Adrenal gland (tissue), 5 donors: ENCODE measurements around the gene CYP27B1.

ENCODE experiments used
- POLR2A ChIP-seq, 2 donors: fragments of 450-650 bp; IDR thresholded peaks; one replicate each; pipeline ENCODE4 v1.6.1; 2017; ENCODE audit warnings: antibody characterized with exemption in 2 of 2, mild to moderate bottlenecking in 2 of 2, moderate library complexity in 1 of 2
- TF ChIP-seq, protein P1 (sequence below), 6 experiments: fragments of 450-650 bp in 4 of 6; fragments of 200-600 bp in 2 of 6; sonication (generic) in 1 of 6; IDR thresholded peaks; 1 replicate in 5 of 6; 2 replicates in 1 of 6; pipeline versions ENCODE4 v1.5.1 to v1.8.0; 2016 to 2021; ENCODE audit warnings: antibody characterized with exemption in 6 of 6, mild to moderate bottlenecking in 2 of 6, moderate library complexity in 1 of 6
- donor health status: DM: no; HTN: no; CAD: no.

DNA sequence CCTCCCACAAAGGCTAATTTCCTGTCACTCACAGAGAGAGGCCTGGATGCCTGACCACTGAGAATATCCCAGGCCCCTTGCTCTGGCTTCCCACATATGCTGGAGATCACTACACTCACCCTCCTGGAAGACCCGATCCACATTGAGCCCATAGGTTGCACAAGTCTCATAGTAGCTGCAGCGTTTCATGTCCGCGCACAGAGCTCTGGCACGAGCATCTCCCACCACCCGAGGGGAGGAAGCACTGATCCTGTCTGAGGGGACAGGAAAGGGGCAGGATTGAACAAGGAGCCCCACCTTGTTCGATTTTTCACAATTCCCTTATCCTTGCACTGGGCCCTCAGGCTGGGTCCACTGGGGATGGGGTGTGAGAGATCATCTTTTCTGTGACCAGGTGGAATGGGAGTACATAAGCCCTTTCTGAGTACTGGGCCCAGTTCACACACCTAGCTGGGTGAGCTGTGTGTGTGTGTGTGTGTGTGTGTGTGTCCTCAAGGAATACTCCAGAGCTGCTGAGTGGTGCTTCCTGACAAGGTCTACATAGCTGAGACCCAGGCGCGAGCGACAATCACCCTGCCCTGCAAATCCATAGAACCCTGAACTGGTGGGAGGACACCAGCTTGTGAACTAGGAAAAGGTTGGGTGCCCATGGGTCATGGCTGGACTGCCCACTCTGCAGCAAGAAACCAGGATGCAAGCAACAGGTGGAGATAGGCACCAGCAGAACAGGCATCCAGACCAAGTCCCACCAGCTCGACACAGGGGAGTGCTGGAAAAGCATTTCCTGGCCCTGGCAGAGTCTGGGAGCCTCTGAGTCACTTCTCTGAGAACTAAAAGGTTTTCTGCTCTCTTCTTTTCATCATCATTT lies 33.9 kb downstream of the CYP27B1 start:
- TF ChIP-seq, protein P1, sequence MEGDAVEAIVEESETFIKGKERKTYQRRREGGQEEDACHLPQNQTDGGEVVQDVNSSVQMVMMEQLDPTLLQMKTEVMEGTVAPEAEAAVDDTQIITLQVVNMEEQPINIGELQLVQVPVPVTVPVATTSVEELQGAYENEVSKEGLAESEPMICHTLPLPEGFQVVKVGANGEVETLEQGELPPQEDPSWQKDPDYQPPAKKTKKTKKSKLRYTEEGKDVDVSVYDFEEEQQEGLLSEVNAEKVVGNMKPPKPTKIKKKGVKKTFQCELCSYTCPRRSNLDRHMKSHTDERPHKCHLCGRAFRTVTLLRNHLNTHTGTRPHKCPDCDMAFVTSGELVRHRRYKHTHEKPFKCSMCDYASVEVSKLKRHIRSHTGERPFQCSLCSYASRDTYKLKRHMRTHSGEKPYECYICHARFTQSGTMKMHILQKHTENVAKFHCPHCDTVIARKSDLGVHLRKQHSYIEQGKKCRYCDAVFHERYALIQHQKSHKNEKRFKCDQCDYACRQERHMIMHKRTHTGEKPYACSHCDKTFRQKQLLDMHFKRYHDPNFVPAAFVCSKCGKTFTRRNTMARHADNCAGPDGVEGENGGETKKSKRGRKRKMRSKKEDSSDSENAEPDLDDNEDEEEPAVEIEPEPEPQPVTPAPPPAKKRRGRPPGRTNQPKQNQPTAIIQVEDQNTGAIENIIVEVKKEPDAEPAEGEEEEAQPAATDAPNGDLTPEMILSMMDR (IDR thresholded peaks at IDR 0.05): no peak
- no peak for TF ChIP-seq POLR2A (IDR thresholded peaks at IDR 0.05)
